ENCODE results near the gene MTG1. TPM values are rescaled to one million over a fixed set of nuclear protein-coding genes. Genes with fewer than 3 reads are reported as not detected.

Gene MTG1
- total RNA-seq, 1 donor from 2014 or later: 44.0 TPM

GRCh38 chr10:133396035-133396624 is 2.2 kb downstream of the MTG1 start:
- peaks cover 7% of the 10 kb centered on the region for H4K20me1 ChIP-seq (ENCODE audit: insufficient read depth, low read length)
- Mint-ChIP-seq H3K27ac (ENCODE audit: unreplicated experiment) (no peak overlapping the region), H3K4me3 (ENCODE audit: unreplicated experiment) (peak overlapping the region; percentile 92), H3K27me3 (ENCODE audit: low read depth, unreplicated experiment) (no peaks in the 10 kb centered on the region), H3K4me1 (ENCODE audit: low read depth, unreplicated experiment) (peaks cover 24% of the 10 kb centered on the region), H3K9me3 (ENCODE audit: unreplicated experiment) (no peaks in the 10 kb centered on the region), H3K36me3 (ENCODE audit: low read depth, unreplicated experiment) (peaks cover 19% of the 10 kb centered on the region)
- no peaks in the 10 kb centered on the region for H3K27me3 ChIP-seq (ENCODE audit: insufficient read depth, low read length)
- DNase-seq (ENCODE audit: low read depth) (no peak), FAIRE-seq (no peak)
- peaks cover 6% of the 10 kb centered on the region for H3K4me1 ChIP-seq (ENCODE audit: insufficient read depth, low read length)
- no peak overlapping the region for H2AFZ ChIP-seq (ENCODE audit: low read depth, low read length)
- H3K27ac ChIP-seq (ENCODE audit: low read depth, low read length): no peak overlapping the region
- TF ChIP-seq CTCF (IDR thresholded peaks at IDR 0.05; ENCODE audit: insufficient read depth, low read depth, low read length): no peak
- TF ChIP-seq EZH2 (IDR thresholded peaks at IDR 0.05; ENCODE audit: insufficient read depth, low read length): no peak
- no peak overlapping the region for H3K4me2 ChIP-seq (ENCODE audit: low read length)
- H3K79me2 ChIP-seq (ENCODE audit: insufficient read depth, low read length): peaks cover 55% of the 10 kb centered on the region
- H3K9me3 ChIP-seq (ENCODE audit: insufficient read depth, low read depth, low read length): no peaks in the 10 kb centered on the region
- H3K4me3 ChIP-seq (ENCODE audit: insufficient read depth, low read depth, low read length): no peak overlapping the region
- H3K36me3 ChIP-seq (ENCODE audit: insufficient read depth, low read length): peaks cover 11% of the 10 kb centered on the region
- no peak overlapping the region for H3K9ac ChIP-seq (ENCODE audit: low read length)

GRCh38 chr10:133397938-133398337 is 4.0 kb downstream of the MTG1 start:
- H3K9ac ChIP-seq (ENCODE audit: low read length): no peak overlapping the region
- peaks cover 9% of the 10 kb centered on the region for H4K20me1 ChIP-seq (ENCODE audit: insufficient read depth, low read length)
- H2AFZ ChIP-seq (ENCODE audit: low read depth, low read length): no peak overlapping the region
- peaks cover 58% of the 10 kb centered on the region for H3K79me2 ChIP-seq (ENCODE audit: insufficient read depth, low read length)
- no peak overlapping the region for H3K4me3 ChIP-seq (ENCODE audit: insufficient read depth, low read depth, low read length)
- no peak overlapping the region for H3K4me2 ChIP-seq (ENCODE audit: low read length)
- Mint-ChIP-seq H3K27me3 (ENCODE audit: low read depth, unreplicated experiment) (no peaks in the 10 kb centered on the region), H3K27ac (ENCODE audit: unreplicated experiment) (no peak overlapping the region), H3K4me3 (ENCODE audit: unreplicated experiment) (no peak overlapping the region), H3K9me3 (ENCODE audit: unreplicated experiment) (no peaks in the 10 kb centered on the region), H3K4me1 (ENCODE audit: low read depth, unreplicated experiment) (peaks cover 26% of the 10 kb centered on the region), H3K36me3 (ENCODE audit: low read depth, unreplicated experiment) (peaks cover 17% of the 10 kb centered on the region)
- DNase-seq (ENCODE audit: low read depth) (no peak), FAIRE-seq (no peak)
- TF ChIP-seq EZH2 (IDR thresholded peaks at IDR 0.05; ENCODE audit: insufficient read depth, low read length): no peak
- no peak for TF ChIP-seq CTCF (IDR thresholded peaks at IDR 0.05; ENCODE audit: insufficient read depth, low read depth, low read length)
- no peaks in the 10 kb centered on the region for H3K27me3 ChIP-seq (ENCODE audit: insufficient read depth, low read length)
- peaks cover 6% of the 10 kb centered on the region for H3K4me1 ChIP-seq (ENCODE audit: insufficient read depth, low read length)
- no peaks in the 10 kb centered on the region for H3K9me3 ChIP-seq (ENCODE audit: insufficient read depth, low read depth, low read length)
- peaks cover 15% of the 10 kb centered on the region for H3K36me3 ChIP-seq (ENCODE audit: insufficient read depth, low read length)
- no peak overlapping the region for H3K27ac ChIP-seq (ENCODE audit: low read depth, low read length)

- peaks cover 22% of the 10 kb centered on the region for H3K36me3 ChIP-seq (ENCODE audit: insufficient read depth, low read length)
- DNase-seq (ENCODE audit: low read depth): no peak
Observed at GRCh38 chr10:133399123-133399601, 5.2 kb downstream of the MTG1 start.

More at GRCh38 chr10:133399123-133399601, 5.2 kb downstream of the MTG1 start:
- Histone ChIP-seq H3K9ac (ENCODE audit: low read length) (no peak overlapping the region), H3K4me1 (ENCODE audit: insufficient read depth, low read length) (peaks cover 6% of the 10 kb centered on the region), H4K20me1 (ENCODE audit: insufficient read depth, low read length) (peaks cover 9% of the 10 kb centered on the region), H3K4me3 (ENCODE audit: insufficient read depth, low read depth, low read length) (no peak overlapping the region), H3K9me3 (ENCODE audit: insufficient read depth, low read depth, low read length) (no peaks in the 10 kb centered on the region), H2AFZ (ENCODE audit: low read depth, low read length) (no peak overlapping the region), H3K79me2 (ENCODE audit: insufficient read depth, low read length) (peaks cover 63% of the 10 kb centered on the region), H3K27me3 (ENCODE audit: insufficient read depth, low read length) (no peaks in the 10 kb centered on the region), H3K27ac (ENCODE audit: low read depth, low read length) (no peak overlapping the region), H3K4me2 (ENCODE audit: low read length) (no peak overlapping the region)
- H3K27ac Mint-ChIP-seq (ENCODE audit: unreplicated experiment): no peak overlapping the region
- peaks cover 29% of the 10 kb centered on the region for H3K4me1 Mint-ChIP-seq (ENCODE audit: low read depth, unreplicated experiment)
- TF ChIP-seq CTCF (IDR thresholded peaks at IDR 0.05; ENCODE audit: insufficient read depth, low read depth, low read length): no peak
- TF ChIP-seq EZH2 (IDR thresholded peaks at IDR 0.05; ENCODE audit: insufficient read depth, low read length): no peak
- no peak for FAIRE-seq
- no peaks in the 10 kb centered on the region for H3K27me3 Mint-ChIP-seq (ENCODE audit: low read depth, unreplicated experiment)
- peaks cover 24% of the 10 kb centered on the region for H3K36me3 Mint-ChIP-seq (ENCODE audit: low read depth, unreplicated experiment)
- H3K4me3 Mint-ChIP-seq (ENCODE audit: unreplicated experiment): no peak overlapping the region
- no peaks in the 10 kb centered on the region for H3K9me3 Mint-ChIP-seq (ENCODE audit: unreplicated experiment)

Measured in astrocyte (in vitro differentiated cells and primary cell).